KBM-7 (cell line): ENCODE data around the gene NCAPG2.
A peak's percentile ranks its signal among the peaks of the same experiment; 100 is the strongest.

Source experiments
- DNase-seq: peaks from one replicate; pipeline ENCODE4 v3.0.0-alpha.2; 2015
- in situ Hi-C: fragments of 300-500 bp; cut with MboI; formaldehyde crosslinking; loops from 2 replicates; pipeline ENCODE4 v1.14.3; 2020; ENCODE audit warnings: low sequenced_read_pairs, low pct_unique_long_range_greater_than_20kb, mixed read lengths

The NCAPG2 gene

GRCh38 chr7:158614700-158615099, 89.9 kb downstream of the NCAPG2 start:
- no peak for DNase-seq
- in situ Hi-C loops: no loop called here

- in situ Hi-C loops: no loop called here
- DNase-seq: peak; percentile 14
These were observed 91.1 kb downstream of the NCAPG2 start for GRCh38 chr7:158613481-158613880.

DNA sequence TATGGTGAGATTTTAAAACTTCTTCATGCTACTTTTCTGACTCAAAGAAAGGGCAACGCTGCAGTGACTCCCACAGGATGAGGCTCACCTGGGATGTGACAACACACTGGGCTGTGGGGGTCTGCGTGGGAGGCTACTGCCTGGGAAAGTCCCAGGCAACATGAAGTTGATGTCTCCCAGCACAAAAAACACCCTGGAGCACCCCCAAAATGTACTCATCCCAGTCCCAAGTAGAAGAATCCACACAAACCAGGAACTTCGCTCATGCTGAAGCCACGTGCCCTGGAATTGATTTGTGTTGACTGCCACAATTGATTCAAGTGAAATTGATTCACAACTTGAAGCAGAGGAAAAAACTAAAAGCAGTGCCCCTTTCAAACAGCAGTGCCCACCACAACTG, 92.1 kb downstream of the NCAPG2 start:
- in situ Hi-C loops: no loop called here

GRCh38 chr7:158611541-158611940, 93.1 kb downstream of the NCAPG2 start:
- DNase-seq: no peak

More for the DNA sequence above, 92.1 kb downstream of the NCAPG2 start:
- DNase-seq: no peak

GRCh38 chr7:158609313-158609974, 95.2 kb downstream of the NCAPG2 start:
- in situ Hi-C loops: no loop called here
- DNase-seq: peak; percentile 45

More at GRCh38 chr7:158611541-158611940, 93.1 kb downstream of the NCAPG2 start:
- in situ Hi-C loops: no loop called here

DNA sequence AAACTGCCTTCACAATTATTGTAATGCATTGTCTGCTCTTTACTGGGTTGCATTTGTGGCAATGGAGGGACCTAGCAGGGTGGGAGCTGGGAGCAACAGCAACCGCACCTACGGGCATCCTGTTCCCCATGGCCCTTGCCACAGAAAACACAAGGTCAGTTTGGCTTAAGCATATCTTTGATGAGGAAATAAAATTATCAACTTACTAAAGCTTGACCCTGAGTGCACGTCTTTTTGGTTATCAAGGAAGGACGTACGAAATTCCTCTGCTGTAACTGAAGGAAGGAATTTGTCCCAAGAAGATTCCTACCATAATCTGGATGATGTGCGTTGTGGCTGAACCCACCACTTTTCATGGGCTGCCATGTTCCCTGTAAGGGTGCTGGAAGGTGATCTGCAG, 97.0 kb downstream of the NCAPG2 start:
- in situ Hi-C loops: no loop called here
- no peak for DNase-seq

- DNase-seq: no peak
- in situ Hi-C loops: no loop called here
These were observed 97.8 kb downstream of the NCAPG2 start for GRCh38 chr7:158606671-158607424.

- in situ Hi-C loops: no loop called here
- no peak for DNase-seq
These were observed 98.5 kb downstream of the NCAPG2 start for GRCh38 chr7:158606129-158606528.

- DNase-seq: no peak
- in situ Hi-C loops: no loop called here
These were observed 100.5 kb downstream of the NCAPG2 start for GRCh38 chr7:158603773-158604755.

- in situ Hi-C loops: no loop called here
- no peak for DNase-seq
These were observed 101.5 kb downstream of the NCAPG2 start for GRCh38 chr7:158602905-158603772.

DNA sequence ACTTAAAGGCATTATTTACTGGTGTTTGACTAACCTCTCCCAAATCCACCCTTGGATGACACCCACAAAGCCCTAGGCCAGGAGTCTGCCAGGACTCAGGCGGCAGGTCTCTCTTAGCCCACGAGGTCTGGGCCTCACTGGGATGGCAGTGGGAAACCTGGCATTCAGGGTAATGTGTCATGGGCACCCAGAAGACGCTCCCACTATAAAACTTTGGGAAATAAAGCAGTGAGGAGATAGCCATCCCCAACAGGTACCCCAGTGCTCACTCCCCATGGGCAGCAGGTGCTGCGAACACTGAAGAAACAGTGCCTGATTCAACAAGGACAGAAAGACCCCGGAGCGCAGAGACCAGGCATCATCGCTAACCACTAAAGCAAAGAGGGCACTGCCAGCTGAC, 102.6 kb downstream of the NCAPG2 start:
- in situ Hi-C loops: no loop called here
- no peak for DNase-seq

DNA sequence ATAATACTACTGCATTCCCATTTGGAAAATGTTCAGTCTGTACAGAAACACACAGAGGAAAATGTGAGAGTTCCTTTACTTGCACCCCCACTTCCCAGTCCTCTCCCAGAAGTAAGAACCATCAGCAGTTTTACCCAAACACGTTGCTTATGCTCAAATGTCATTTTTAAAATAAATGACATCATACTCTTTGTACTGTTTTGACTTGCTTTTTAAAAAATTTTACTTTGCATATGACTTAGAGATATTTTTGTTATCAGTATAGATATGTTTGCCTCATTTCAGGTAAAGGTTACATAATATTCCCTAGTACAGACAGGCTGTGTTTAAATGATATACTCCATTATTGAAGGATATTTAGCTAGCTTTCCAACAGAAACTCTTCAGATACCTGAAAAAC, 103.5 kb downstream of the NCAPG2 start:
- no peak for DNase-seq
- in situ Hi-C loops: no loop called here

GRCh38 chr7:158596745-158597144, 107.9 kb downstream of the NCAPG2 start:
- DNase-seq: no peak
- in situ Hi-C loops: no loop called here

DNA sequence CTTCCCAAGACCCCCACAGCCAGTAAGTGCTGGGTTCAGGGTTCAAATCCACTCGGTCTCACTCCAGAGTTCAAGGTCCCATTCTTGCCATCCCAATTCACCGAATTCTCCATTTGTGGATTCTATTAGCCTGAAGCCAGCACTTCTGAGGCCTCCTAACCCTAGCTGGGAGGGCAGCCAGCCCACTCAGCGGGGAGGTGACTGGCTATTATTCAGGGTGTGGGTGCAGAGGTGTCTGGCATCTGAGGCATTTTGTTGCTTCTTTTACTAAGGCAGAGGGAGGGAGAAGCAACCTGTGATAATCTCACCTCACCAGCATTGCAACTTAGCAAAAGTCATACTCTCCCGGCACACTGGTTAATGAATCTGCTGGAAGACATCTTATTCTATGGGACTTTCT, 108.3 kb downstream of the NCAPG2 start:
- in situ Hi-C loops: no loop called here
- no peak for DNase-seq

- no peak for DNase-seq
- in situ Hi-C loops: no loop called here
These were observed 109.5 kb downstream of the NCAPG2 start for GRCh38 chr7:158595068-158595467.

GRCh38 chr7:158592541-158592940, 112.1 kb downstream of the NCAPG2 start:
- no peak for DNase-seq
- in situ Hi-C loops: no loop called here

DNA sequence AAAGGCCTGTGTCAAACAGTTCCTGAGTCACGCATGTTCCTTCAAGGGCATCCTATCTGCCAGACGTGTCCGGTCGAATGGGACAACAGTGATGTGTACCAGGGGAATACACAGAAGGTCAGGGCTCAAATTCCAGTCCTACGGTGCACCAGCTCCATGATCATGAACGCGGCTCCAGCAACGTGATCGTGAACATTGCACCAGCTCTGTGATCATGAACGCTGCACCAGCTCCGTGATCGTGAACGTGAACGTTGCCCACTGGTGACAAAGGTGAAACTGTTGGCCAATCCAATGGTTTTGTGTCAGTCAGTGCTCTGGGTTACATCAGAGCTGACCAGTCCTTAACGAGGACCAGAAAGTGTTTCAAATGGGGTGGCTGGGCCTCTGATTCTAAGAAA, 112.7 kb downstream of the NCAPG2 start:
- no peak for DNase-seq
- in situ Hi-C loops: no loop called here

- DNase-seq: no peak
- in situ Hi-C loops: no loop called here
These were observed 114.4 kb downstream of the NCAPG2 start for GRCh38 chr7:158590181-158590530.

DNA sequence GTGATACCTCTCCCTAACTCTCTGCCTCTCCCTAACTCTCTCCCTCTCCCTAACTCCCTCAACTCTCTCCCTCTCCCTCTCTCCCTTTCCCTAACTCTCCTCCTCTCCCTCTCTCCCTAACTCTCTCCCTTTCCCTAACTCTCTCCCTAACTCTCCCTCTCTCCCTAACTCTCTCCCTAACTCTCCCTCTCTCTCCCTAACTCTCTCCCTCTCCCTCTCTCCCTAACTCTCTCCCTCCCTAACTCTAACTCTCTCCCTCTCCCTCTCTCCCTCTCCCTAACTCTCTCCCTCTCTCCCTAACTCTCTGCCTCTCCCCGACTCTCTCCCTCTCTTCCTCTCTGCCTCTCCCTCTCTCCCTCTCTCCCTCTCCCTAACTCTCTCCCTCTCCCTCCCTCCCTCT, 115.0 kb downstream of the NCAPG2 start:
- in situ Hi-C loops: no loop called here
- DNase-seq: no peak
